ENCODE data around the gene SND1. TPM values are rescaled to one million over a fixed set of nuclear protein-coding genes. Genes with fewer than 3 reads are reported as not detected.

The SND1 gene
- total RNA-seq, 2 donors from 2014 or later = 146 to 155 TPM

GRCh38 chr7:127807340-127807739 is 155.3 kb downstream of the SND1 start:
- H3K36me3 ChIP-seq (replicated peaks in 1 of 2; ENCODE audit: insufficient read depth in 1 of 2, low read depth in 2 of 2) = peaks cover 0 to 1% of the 10 kb centered on the region in 2 donors
- peaks cover 5% of the 10 kb centered on the region for H3K4me1 ChIP-seq
- H3K27ac ChIP-seq = no peak overlapping the region
- DNase-seq = no peak
- intact Hi-C loops (cut with DNase I) = no loop called here
- no peak for ATAC-seq
- no peaks in the 10 kb centered on the region for H3K9me3 ChIP-seq
- TF ChIP-seq POLR2A (IDR thresholded peaks at IDR 0.05) (no peak), CTCF (IDR thresholded peaks at IDR 0.05) (no peak)
- H3K27me3 ChIP-seq = no peaks in the 10 kb centered on the region
- no peak overlapping the region for H3K4me3 ChIP-seq
- 76 to 86% methylated on average over 6 of the region's 6 CpGs for WGBS, 2 donors

GRCh38 chr7:127807829-127808228 is 155.8 kb downstream of the SND1 start:
- H3K4me1 ChIP-seq = peaks cover 10% of the 10 kb centered on the region
- TF ChIP-seq POLR2A (IDR thresholded peaks at IDR 0.05) = no peak
- 93 to 100% methylated on average over 2 of the region's 2 CpGs for WGBS, 2 donors
- no peaks in the 10 kb centered on the region for H3K9me3 ChIP-seq
- DNase-seq (no peak), ATAC-seq (no peak)
- H3K36me3 ChIP-seq (replicated peaks in 1 of 2; ENCODE audit: insufficient read depth in 1 of 2, low read depth in 2 of 2) = peaks cover 0 to 1% of the 10 kb centered on the region in 2 donors
- no peak overlapping the region for H3K27ac ChIP-seq
- intact Hi-C loops (cut with DNase I) = no loop called here
- H3K4me3 ChIP-seq = no peak overlapping the region
- H3K27me3 ChIP-seq = no peaks in the 10 kb centered on the region

GRCh38 chr7:127809261-127809702 is 157.3 kb downstream of the SND1 start:
- Histone ChIP-seq H3K36me3 (replicated peaks in 1 of 2; ENCODE audit: insufficient read depth in 1 of 2, low read depth in 2 of 2) (peaks cover 0 to 1% of the 10 kb centered on the region in 2 donors), H3K27ac (no peak overlapping the region), H3K4me1 (peaks cover 14% of the 10 kb centered on the region), H3K4me3 (no peak overlapping the region), H3K9me3 (no peaks in the 10 kb centered on the region), H3K27me3 (no peaks in the 10 kb centered on the region)
- TF ChIP-seq CTCF (IDR thresholded peaks at IDR 0.05) (no peak), POLR2A (IDR thresholded peaks at IDR 0.05) (no peak)
- DNase-seq = peak in 1 of 4 donors; percentile 13
- ATAC-seq = no peak
- intact Hi-C loops (cut with DNase I) = no loop called here
- WGBS, 2 donors = 43 to 57% methylated on average over 3 of the region's 3 CpGs

- intact Hi-C loops (cut with DNase I) = no loop called here
- Histone ChIP-seq H3K27ac (no peak overlapping the region), H3K4me1 (peaks cover 14% of the 10 kb centered on the region), H3K36me3 (replicated peaks in 1 of 2; ENCODE audit: insufficient read depth in 1 of 2, low read depth in 2 of 2) (peaks cover 0 to 1% of the 10 kb centered on the region in 2 donors), H3K9me3 (no peaks in the 10 kb centered on the region), H3K4me3 (no peak overlapping the region), H3K27me3 (no peaks in the 10 kb centered on the region)
- TF ChIP-seq CTCF (IDR thresholded peaks at IDR 0.05) (no peak), POLR2A (IDR thresholded peaks at IDR 0.05) (no peak)
- DNase-seq (no peak), ATAC-seq (no peak)
- WGBS, 2 donors = 94 to 100% methylated on average over 2 of the region's 2 CpGs
Measured at GRCh38 chr7:127810113-127810512, 158.1 kb downstream of the SND1 start.

- Histone ChIP-seq H3K27me3 (no peaks in the 10 kb centered on the region), H3K36me3 (replicated peaks in 1 of 2; ENCODE audit: insufficient read depth in 1 of 2, low read depth in 2 of 2) (peaks cover 0 to 1% of the 10 kb centered on the region in 2 donors), H3K4me1 (peaks cover 22% of the 10 kb centered on the region), H3K4me3 (no peak overlapping the region), H3K9me3 (no peaks in the 10 kb centered on the region), H3K27ac (no peak overlapping the region)
- DNase-seq (no peak), ATAC-seq (no peak)
- intact Hi-C loops (cut with DNase I) = no loop called here
- WGBS, 2 donors = 92 to 95% methylated on average over 5 of the region's 5 CpGs
- no peak for TF ChIP-seq POLR2A (IDR thresholded peaks at IDR 0.05)
- no peak for TF ChIP-seq CTCF (IDR thresholded peaks at IDR 0.05)
Measured at GRCh38 chr7:127810696-127811660, 159.0 kb downstream of the SND1 start.

Measured in body of pancreas (tissue), 4 donors.